ENCODE results near the gene ORC3. TPM values are rescaled to one million over a fixed set of nuclear protein-coding genes. Genes with fewer than 3 reads are reported as not detected.

Gene ORC3
- total RNA-seq, 1 donor from 2014 or later = 26.9 TPM

Other genes starting within 250 kb of the ORC3 start
- 5.6 TPM for gene C6orf163, start 245.3 kb upstream of the ORC3 start, total RNA-seq
- gene CFAP206, start 182.2 kb upstream of the ORC3 start, total RNA-seq = 0.49 TPM
- 16.6 TPM for gene SLC35A1, start 117.2 kb upstream of the ORC3 start, total RNA-seq
- gene RARS2, start 148 bp upstream of the ORC3 start, total RNA-seq = 48.5 TPM
- gene AKIRIN2, start 112.1 kb downstream of the ORC3 start, total RNA-seq = 30.2 TPM